NCI-H187 (cell line): ENCODE data around the gene TIMP2.
"Not testable (repeated sequence)": the region's sequence is repeated elsewhere in the genome, so short reads cannot be mapped to it uniquely, and the experiment has no call there.

Experiments used
- DNase-seq, 2 experiments: peaks; one replicate each; lab custom pipeline; 2025; lab: John Stamatoyannopoulos, UW

Gene TIMP2

GRCh38 chr17:78888941-78889518 lies 36.2 kb downstream of the TIMP2 start:
- no peak for DNase-seq

GRCh38 chr17:78886954-78887353 lies 38.2 kb downstream of the TIMP2 start:
- DNase-seq, result no peak

- no peak for DNase-seq
Measured at GRCh38 chr17:78885956-78886355, 39.2 kb downstream of the TIMP2 start.

- DNase-seq, result no peak
Measured at GRCh38 chr17:78884876-78885667, 40.1 kb downstream of the TIMP2 start.

- DNase-seq, result no peak
Measured at GRCh38 chr17:78884148-78884825, 40.9 kb downstream of the TIMP2 start.

GRCh38 chr17:78883533-78884131 lies 41.6 kb downstream of the TIMP2 start:
- DNase-seq, result peak in 1 of 2 experiments; percentile 33

- DNase-seq, result no peak
Measured at GRCh38 chr17:78883089-78883532, 42.1 kb downstream of the TIMP2 start.

GRCh38 chr17:78882540-78883088 lies 42.6 kb downstream of the TIMP2 start:
- no peak for DNase-seq

GRCh38 chr17:78879635-78880186 lies 45.5 kb downstream of the TIMP2 start:
- no peak for DNase-seq

GRCh38 chr17:78878871-78879527 lies 46.2 kb downstream of the TIMP2 start:
- DNase-seq, result no peak

- DNase-seq, result no peak
Measured at GRCh38 chr17:78878261-78878660, 46.9 kb downstream of the TIMP2 start.

- not testable (repeated sequence) for DNase-seq
Measured at GRCh38 chr17:78876954-78877517, 48.2 kb downstream of the TIMP2 start.

GRCh38 chr17:78876094-78876597 lies 49.0 kb downstream of the TIMP2 start:
- DNase-seq, result no peak

- no peak for DNase-seq
Measured at GRCh38 chr17:78875363-78876093, 49.7 kb downstream of the TIMP2 start.

GRCh38 chr17:78873519-78874340 lies 51.5 kb downstream of the TIMP2 start:
- DNase-seq, result no peak

- DNase-seq, result no peak
Measured at GRCh38 chr17:78872486-78872885, 52.7 kb downstream of the TIMP2 start.

- no peak for DNase-seq
Measured at GRCh38 chr17:78870621-78871020, 54.6 kb downstream of the TIMP2 start.

GRCh38 chr17:78868391-78868790 lies 56.8 kb downstream of the TIMP2 start:
- DNase-seq, result no peak

- not testable (repeated sequence) for DNase-seq
Measured at GRCh38 chr17:78867046-78867445, 58.1 kb downstream of the TIMP2 start.
